Body of pancreas (tissue), 4 donors: ENCODE measurements around the gene PARP3. TPM values are rescaled to one million over a fixed set of nuclear protein-coding genes. Genes with fewer than 3 reads are reported as not detected.
A peak's percentile ranks its signal among the peaks of the same experiment; 100 is the strongest.

Source experiments
- ATAC-seq: fragments of 150-250 bp; one replicate; pipeline ENCODE4 v1.9.1; 2016
- DNase-seq, 4 donors: peaks; one replicate each; pipeline ENCODE4 v3.0.0-alpha.2; 2019
- H3K27ac ChIP-seq, 4 donors: fragments of 200-600 bp; sonication (generic); 1 replicate in 3 of 4; 2 replicates in 1 of 4; pipeline versions ENCODE4 v1.5.1 to v1.6.1; 2016 to 2019; ENCODE audit warnings: mild to moderate bottlenecking in 1 of 4, mixed read lengths in 1 of 4, moderate library complexity in 1 of 4
- H3K27me3 ChIP-seq, 2 donors: fragments of 200-600 bp; sonication (generic); one replicate each; pipeline ENCODE4 v1.6.0; 2016; ENCODE audit warnings: mild to moderate bottlenecking in 1 of 2
- H3K36me3 ChIP-seq, 2 donors: fragments of 200-600 bp; sonication (generic); replicated peaks in 1 of 2; 2 replicates each; pipeline ENCODE4 v1.5.1; 2016; ENCODE audit warnings: low read depth in 2 of 2; ENCODE audit not compliant: insufficient read depth in 1 of 2
- H3K4me1 ChIP-seq: fragments of 200-600 bp; sonication (generic); one replicate; pipeline ENCODE4 v1.6.0; 2016
- H3K4me3 ChIP-seq, 2 donors: fragments of 200-600 bp; sonication (generic); 1 replicate in 1 of 2; 2 replicates in 1 of 2; pipeline ENCODE4 v1.5.1; 2016 to 2019
- H3K9me3 ChIP-seq, 3 donors: fragments of 200-600 bp; sonication (generic); 1 replicate in 2 of 3; 2 replicates in 1 of 3; pipeline ENCODE4 v1.5.1; 2016
- CTCF ChIP-seq, 7 experiments: fragments of 450-650 bp in 4 of 7; fragments of 200-600 bp in 3 of 7; sonication (generic) in 3 of 7; IDR thresholded peaks; one replicate each; pipeline ENCODE4 v1.5.1; 2016 to 2019; ENCODE audit warnings: antibody characterized with exemption in 7 of 7
- POLR2A ChIP-seq, 3 donors: fragments of 450-650 bp; IDR thresholded peaks; one replicate each; pipeline ENCODE4 v1.6.1; 2016; ENCODE audit warnings: antibody characterized with exemption in 3 of 3, mild to moderate bottlenecking in 2 of 3
- WGBS, 2 donors: methylation state at CpG; one replicate each; pipeline ENCODE4 v1.1.5; 2017; 5-methylcytosine and 5-hydroxymethylcytosine counted together
- intact Hi-C: fragments of 100-400 bp; cut with DNase I; formaldehyde crosslinking; loops from one replicate; pipeline ENCODE4 v1.15.1; 2023
- total RNA-seq, 2 donors: library from RNA; depleted of rRNA; stranded (reverse); fragments of >200 nt; gene quantifications; one replicate each; pipeline ENCODE4 v1.1.0, GENCODE V29; 2016

Gene PARP3
- total RNA-seq, 2 donors from 2014 or later, result 4.2 to 18.8 TPM

DNA sequence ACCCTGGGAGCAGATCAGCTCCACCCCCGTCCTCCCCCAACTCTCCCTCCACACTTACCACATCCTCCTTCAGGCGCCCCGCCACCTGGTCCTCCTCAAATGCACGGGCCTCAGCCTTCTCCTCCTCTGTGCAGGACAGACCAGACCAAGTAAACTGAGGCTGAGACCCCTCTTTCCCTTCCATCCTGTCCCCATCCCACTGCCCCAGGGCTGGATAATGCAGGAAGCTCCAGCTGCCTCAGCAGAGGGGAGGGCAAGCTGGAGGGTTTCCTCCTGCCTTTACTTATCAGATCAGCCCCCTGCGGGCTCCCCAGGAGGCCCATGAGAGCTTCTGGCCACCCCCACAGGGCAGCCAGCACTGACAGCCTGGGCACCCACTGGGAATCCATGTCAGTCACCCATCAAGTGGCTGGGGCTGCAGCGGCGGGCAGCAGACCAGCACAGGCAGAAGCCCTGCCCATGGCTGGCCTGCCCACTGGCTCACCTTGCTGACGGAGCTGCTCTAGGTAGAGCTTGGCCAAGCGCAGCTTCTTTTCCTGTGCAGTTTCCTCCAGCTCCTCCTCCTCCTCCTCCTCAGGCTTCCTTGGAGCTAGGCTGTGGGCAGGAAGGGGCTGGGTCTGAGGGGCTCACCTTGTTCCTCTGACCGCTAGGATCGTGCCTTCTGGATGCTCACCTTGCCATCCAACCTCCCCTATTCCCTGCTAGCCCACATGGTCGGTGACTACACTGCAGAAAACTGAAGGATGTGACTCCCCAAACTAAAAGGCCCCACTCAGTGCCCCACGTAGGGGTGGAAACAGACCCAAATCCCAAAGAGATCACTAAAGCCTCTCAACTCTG is 4.3 kb upstream of the PARP3 start:
- Histone ChIP-seq H3K4me1 (peaks cover 25% of the 10 kb centered on the region), H3K27me3 (no peaks in the 10 kb centered on the region), H3K27ac (no peak overlapping the region), H3K4me3 (no peak overlapping the region), H3K9me3 (no peaks in the 10 kb centered on the region), H3K36me3 (peaks cover 9 to 24% of the 10 kb centered on the region in 2 donors)
- DNase-seq (no peak), ATAC-seq (no peak)
- no peak for TF ChIP-seq CTCF (IDR thresholded peaks at IDR 0.05)
- no peak for TF ChIP-seq POLR2A (IDR thresholded peaks at IDR 0.05)
- intact Hi-C loops, result no loop called here
- 82 to 92% methylated on average over 9 to 13 of the region's 13 CpGs for WGBS, 2 donors

DNA sequence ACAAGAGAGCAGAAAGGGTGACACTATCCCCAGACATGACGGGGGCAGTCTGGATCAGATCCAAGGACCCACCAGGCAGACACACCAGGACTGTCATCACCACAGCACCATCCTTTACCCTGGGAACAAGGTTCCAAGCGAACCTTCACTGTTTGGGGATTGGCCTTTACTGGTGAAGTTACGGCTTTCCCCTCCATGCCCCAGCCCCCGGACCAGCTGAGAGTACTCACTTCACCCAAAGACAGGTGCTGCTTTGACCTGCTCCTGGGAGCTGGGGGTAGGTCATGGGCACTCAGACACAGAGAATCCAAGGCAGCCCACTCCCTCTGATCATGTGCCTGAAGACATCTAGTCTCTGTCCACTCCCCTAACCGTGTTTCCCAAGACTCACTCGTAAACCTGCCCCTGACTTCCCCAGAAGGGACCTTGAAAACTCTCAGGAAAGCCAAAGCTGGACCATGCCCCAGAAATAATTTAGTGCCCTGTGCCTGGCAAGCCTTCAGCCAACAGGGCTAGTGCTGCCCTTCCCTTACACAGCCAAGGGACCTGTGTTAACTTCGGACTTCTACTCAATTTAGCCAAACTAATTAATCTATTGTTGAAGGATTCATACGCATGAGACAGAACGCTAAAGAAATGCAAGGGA is 3.3 kb upstream of the PARP3 start:
- TF ChIP-seq POLR2A (IDR thresholded peaks at IDR 0.05), result no peak
- no peak for TF ChIP-seq CTCF (IDR thresholded peaks at IDR 0.05)
- Histone ChIP-seq H3K27me3 (no peaks in the 10 kb centered on the region), H3K4me3 (no peak overlapping the region), H3K4me1 (peaks cover 30% of the 10 kb centered on the region), H3K36me3 (peaks cover 9 to 22% of the 10 kb centered on the region in 2 donors), H3K9me3 (no peaks in the 10 kb centered on the region), H3K27ac (no peak overlapping the region)
- no peak for ATAC-seq
- WGBS, 2 donors, result 84 to 88% methylated on average over 9 of the region's 9 CpGs
- DNase-seq, result no peak
- intact Hi-C loops, result no loop called here

GRCh38 chr3:51940648-51941462 is 1.3 kb upstream of the PARP3 start:
- H3K27me3 ChIP-seq, result no peaks in the 10 kb centered on the region
- no peak for ATAC-seq

GRCh38 chr3:51941463-51941797 is 733 bp upstream of the PARP3 start:
- Histone ChIP-seq H3K27me3 (no peaks in the 10 kb centered on the region), H3K4me3 (peak overlapping the region; percentile 30 to 53), H3K36me3 (peaks cover 0 to 5% of the 10 kb centered on the region in 2 donors), H3K4me1 (peaks cover 30% of the 10 kb centered on the region), H3K9me3 (no peaks in the 10 kb centered on the region), H3K27ac (peak overlapping the region; percentile 11 to 85 (median 58))
- no peak for ATAC-seq
- TF ChIP-seq POLR2A (IDR thresholded peaks at IDR 0.05), result peak in 1 of 3 donors; percentile 29
- no peak for TF ChIP-seq CTCF (IDR thresholded peaks at IDR 0.05)
- WGBS, 2 donors, result 0% methylated on average over 7 to 20 of the region's 20 CpGs
- DNase-seq, result no peak
- intact Hi-C loops, result loop anchor here (10.0 kb wide), 1 partner anchor 53 kb away; the partner anchor contains the start of gene RPL29

More at GRCh38 chr3:51940648-51941462, 1.3 kb upstream of the PARP3 start:
- WGBS, 2 donors, result 35 to 38% methylated on average over 12 to 13 of the region's 13 CpGs
- H3K27ac ChIP-seq, result no peak overlapping the region
- TF ChIP-seq CTCF (IDR thresholded peaks at IDR 0.05), result no peak
- no peak for TF ChIP-seq POLR2A (IDR thresholded peaks at IDR 0.05)
- intact Hi-C loops, result loop anchor here (10.0 kb wide), 1 partner anchor 54 kb away; the partner anchor contains the start of gene RPL29
- peaks cover 30% of the 10 kb centered on the region for H3K4me1 ChIP-seq
- no peaks in the 10 kb centered on the region for H3K9me3 ChIP-seq
- H3K36me3 ChIP-seq, result peaks cover 5 to 7% of the 10 kb centered on the region in 2 donors
- peak in 1 of 4 donors; percentile 10 for DNase-seq
- peak overlapping the region; percentile 30 to 53 for H3K4me3 ChIP-seq
